Fibroblast of mammary gland (primary cell): Measurements from ENCODE around the gene TPST1.

Experiments used
- DNase-seq: peaks from one replicate; pipeline ENCODE4 v3.0.0-alpha.2; 2010; ENCODE audit warnings: low read depth
- H3K4me3 ChIP-seq: 2 replicates; pipeline ENCODE4 v1.5.1; 2011; ENCODE audit warnings: low read depth, mild to moderate bottlenecking, low read length, moderate library complexity; ENCODE audit not compliant: control insufficient read depth
- CTCF ChIP-seq: conservative IDR thresholded peaks from 2 replicates; pipeline ENCODE4 v1.5.1; 2011; ENCODE audit warnings: low read depth, low read length, inconsistent platforms; ENCODE audit not compliant: control insufficient read depth, insufficient read depth

Gene TPST1

GRCh38 chr7:66188645-66189044 lies 16.5 kb upstream of the TPST1 start:
- H3K4me3 ChIP-seq = no peak overlapping the region
- DNase-seq = no peak
- TF ChIP-seq CTCF = no peak

GRCh38 chr7:66189695-66190503 lies 15.2 kb upstream of the TPST1 start:
- H3K4me3 ChIP-seq = no peak overlapping the region
- DNase-seq = no peak
- no peak for TF ChIP-seq CTCF

- H3K4me3 ChIP-seq = no peak overlapping the region
- no peak for DNase-seq
- no peak for TF ChIP-seq CTCF
Observed at GRCh38 chr7:66190504-66190857, 14.7 kb upstream of the TPST1 start.

GRCh38 chr7:66193146-66193725 lies 11.9 kb upstream of the TPST1 start:
- TF ChIP-seq CTCF = no peak
- H3K4me3 ChIP-seq = no peak overlapping the region
- DNase-seq = no peak

GRCh38 chr7:66198469-66198868 lies 6.7 kb upstream of the TPST1 start:
- TF ChIP-seq CTCF = no peak
- no peak for DNase-seq
- no peak overlapping the region for H3K4me3 ChIP-seq

- no peak overlapping the region for H3K4me3 ChIP-seq
- DNase-seq = no peak
- no peak for TF ChIP-seq CTCF
Observed at GRCh38 chr7:66198956-66199355, 6.2 kb upstream of the TPST1 start.
